SK-N-MC (cell line): ENCODE results near the gene ANXA6.

Experiments used
- EZH2 ChIP-seq: fragments of 200-600 bp; sonication (generic); IDR thresholded peaks from one replicate; pipeline ENCODE4 v1.6.1; 2017; ENCODE audit warnings: antibody characterized with exemption
- FOXP2 ChIP-seq: optimal IDR thresholded peaks from 2 replicates; pipeline ENCODE3; 2011; ENCODE audit warnings: mild to moderate bottlenecking, moderate library complexity; ENCODE audit not compliant: insufficient read depth; ENCODE audit errors: extremely low read length, control extremely low read depth
- POLR2AphosphoS5 ChIP-seq: IDR thresholded peaks from 2 replicates; pipeline ENCODE4 v1.6.1; 2012; ENCODE audit warnings: mild to moderate bottlenecking, low read depth, low read length, borderline replicate concordance

- no peak for TF ChIP-seq POLR2AphosphoS5
- no peak for TF ChIP-seq EZH2
- no peak for TF ChIP-seq FOXP2
Measured at GRCh38 chr5:151076616-151077015, 81.0 kb downstream of the ANXA6 start.
